Stimulated activated naive CD4-positive, alpha-beta T cell treated with Interleukin-2 at 50 U/mL for 16 hours (primary cell): Measurements from ENCODE around the gene PRSS50.

Source experiments
- DNase-seq: peaks from one replicate; lab custom pipeline; 2025; lab: John Stamatoyannopoulos, UW

Gene PRSS50

DNA sequence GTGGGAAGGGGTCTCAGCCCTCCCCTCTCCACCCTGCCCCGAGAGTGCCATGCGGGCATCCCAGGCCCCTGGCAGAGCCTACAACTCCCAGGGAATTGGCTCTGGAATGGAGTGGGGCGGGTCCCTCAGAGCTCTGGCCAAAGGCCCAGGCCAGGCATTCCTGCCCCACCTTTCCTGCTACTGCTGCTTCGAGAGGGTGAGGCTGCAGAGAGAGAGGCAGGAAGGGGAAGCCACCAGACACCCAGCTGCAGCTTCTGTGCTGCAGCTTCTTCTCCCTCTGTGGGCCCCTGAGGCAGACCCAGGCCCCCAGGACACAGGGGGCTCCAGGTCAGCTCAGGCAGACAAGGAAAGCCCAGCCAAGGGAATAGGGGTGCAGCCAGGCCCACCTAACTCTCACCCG lies 26.9 kb downstream of the PRSS50 start:
- DNase-seq: no peak

DNA sequence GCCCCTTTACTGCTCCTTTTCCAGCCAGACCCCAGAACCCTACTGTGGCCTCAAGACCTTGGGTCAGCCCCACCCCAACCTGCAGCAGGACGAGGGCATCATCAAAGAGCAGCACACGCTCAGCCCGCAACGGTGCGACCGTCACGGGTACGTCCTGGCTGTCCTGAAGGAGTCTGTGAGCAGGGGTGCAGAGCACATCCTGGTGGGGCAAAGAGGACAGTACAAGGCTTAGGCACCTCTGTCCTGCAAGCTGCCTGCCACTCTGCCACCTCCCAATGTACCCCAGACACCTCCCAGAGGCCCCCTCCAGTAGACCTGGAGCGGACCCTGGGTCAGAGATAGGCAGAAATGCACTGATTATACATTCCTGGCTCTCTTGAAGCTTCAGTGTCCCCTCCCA lies 32.2 kb downstream of the PRSS50 start:
- no peak for DNase-seq

DNA sequence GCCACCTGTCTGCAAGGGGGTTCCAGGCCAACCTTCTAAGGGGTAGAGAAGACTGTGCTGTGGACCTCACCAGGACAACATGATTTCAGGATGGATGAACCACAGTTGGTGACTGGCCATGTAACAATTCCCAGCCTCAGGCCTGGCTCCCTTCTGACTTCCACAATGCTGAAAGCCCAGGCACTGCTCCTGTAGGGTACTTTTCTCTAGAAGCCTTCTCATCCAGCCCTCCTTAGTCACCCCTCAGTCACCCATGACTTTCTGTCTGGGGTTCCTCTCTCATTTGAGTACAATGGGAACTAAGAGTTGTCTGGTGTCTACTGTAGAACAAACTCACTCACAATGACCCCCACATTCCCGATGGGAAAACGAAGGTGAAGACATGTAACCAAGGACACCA lies 32.8 kb downstream of the PRSS50 start:
- no peak for DNase-seq

- DNase-seq: no peak
These were observed 34.7 kb downstream of the PRSS50 start for GRCh38 chr3:46682974-46683373.

GRCh38 chr3:46681856-46682540 lies 35.7 kb downstream of the PRSS50 start:
- DNase-seq: no peak

DNA sequence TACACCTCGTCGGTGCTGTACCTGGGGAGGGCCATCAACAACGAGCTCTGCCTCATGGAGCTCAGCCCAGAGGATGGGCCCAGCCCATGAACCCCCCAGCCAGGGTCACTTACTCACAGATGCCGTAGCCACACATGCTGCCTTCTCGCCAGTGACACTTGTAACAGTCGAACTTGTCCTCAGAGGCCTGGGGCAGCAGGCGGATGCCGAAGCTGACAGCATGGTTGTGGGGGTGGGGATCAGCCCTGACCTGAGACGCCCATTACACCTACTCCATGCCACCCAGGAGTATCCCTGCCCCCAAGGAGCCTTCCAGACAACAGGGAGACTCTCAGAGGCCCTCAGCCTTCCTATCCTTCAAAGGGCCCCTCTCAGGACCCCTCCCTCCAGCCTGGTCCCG lies 36.3 kb downstream of the PRSS50 start:
- DNase-seq: no peak

DNA sequence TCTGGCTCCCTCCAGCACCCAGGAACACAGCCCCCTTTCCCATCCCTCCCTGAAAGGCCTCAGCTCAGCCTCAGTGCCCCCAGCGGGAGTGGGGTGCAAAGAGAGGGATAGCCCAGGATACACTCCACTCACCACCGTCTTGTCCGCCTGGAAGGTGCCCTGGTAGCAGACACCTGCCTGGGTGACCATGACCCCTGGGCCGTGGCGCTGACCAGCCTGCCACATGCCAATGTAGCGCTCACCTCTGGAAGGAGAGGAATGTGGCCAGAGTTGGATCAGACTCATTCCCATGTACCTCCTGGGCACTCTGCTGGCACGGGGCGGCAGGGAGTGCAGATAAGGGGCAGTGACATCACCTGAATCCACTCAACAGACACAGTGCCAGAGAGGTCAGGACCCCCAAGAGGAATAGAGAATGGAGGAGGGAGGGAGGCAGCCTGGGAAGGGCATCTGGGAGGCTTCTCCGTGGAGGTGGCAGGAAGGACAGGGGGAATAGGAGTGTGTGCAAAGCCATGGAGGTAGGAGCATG lies 37.3 kb downstream of the PRSS50 start:
- DNase-seq: no peak

- no peak for DNase-seq
These were observed 38.0 kb downstream of the PRSS50 start for GRCh38 chr3:46679681-46680080.

- no peak for DNase-seq
These were observed 39.4 kb downstream of the PRSS50 start for GRCh38 chr3:46678280-46678679.

- DNase-seq: no peak
These were observed 40.3 kb downstream of the PRSS50 start for GRCh38 chr3:46677411-46677726.

- DNase-seq: no peak
These were observed 40.9 kb downstream of the PRSS50 start for GRCh38 chr3:46676601-46677410.

GRCh38 chr3:46675843-46676567 lies 41.7 kb downstream of the PRSS50 start:
- no peak for DNase-seq

DNA sequence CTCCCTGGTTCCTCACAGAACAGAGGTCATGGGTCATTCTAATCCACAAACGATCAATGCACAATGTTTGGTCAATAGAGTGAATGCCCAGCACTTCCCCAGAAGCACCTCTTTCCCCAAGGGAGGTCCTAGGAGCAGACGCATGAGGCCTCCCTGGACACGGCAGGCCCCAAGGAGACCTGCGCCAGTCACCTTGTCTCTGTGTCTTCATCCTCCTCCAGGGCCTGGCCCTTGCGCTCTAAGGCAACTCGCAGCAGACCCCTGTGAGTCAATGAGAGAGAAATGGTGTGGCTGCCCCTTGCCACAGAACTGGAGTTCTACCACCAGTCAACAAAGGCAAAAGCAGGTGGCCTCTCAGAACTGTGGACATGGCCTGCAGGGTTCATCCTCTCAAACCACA lies 42.2 kb downstream of the PRSS50 start:
- no peak for DNase-seq

DNA sequence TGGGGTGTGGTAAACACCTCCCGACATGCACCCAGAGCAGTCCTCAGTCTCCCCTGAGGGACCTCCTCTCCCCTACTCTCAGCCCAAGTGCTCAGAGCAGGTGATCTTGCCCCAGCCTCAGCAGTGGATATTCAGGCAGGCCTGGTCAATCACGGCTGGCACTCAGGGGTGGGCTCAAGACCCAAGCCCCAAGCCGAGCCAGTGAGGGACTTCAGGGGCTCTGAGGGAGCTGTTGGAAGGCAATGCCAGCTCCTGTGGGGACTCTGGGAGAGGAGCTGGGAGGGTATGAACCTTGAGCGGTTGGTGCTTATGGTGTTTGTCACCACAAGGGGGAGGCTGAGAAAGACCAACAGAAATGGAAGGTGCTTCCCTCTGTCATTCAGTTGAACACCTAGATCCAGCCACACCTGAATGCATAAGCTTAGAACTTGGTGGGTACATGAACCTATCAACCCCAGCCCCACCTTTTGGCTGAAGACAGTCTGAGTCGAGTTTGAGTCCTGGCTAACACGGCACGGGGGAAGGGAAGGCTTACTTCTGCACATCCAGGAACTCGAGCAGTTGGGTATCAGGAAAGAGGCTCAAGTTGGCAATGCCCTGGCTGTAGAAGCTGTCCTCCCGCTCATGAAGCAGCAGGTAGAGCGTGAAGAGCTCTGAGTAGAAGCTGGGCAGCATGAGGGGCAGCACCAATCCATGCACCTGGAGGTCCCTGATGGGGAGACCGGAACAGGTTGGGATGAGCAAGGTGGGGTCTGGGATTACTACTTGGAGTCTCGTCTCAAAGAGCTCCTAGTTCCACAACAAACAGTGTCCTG lies 43.4 kb downstream of the PRSS50 start:
- no peak for DNase-seq

- DNase-seq: no peak
These were observed 44.3 kb downstream of the PRSS50 start for GRCh38 chr3:46673151-46674030.

- no peak for DNase-seq
These were observed 45.3 kb downstream of the PRSS50 start for GRCh38 chr3:46672349-46672695.

GRCh38 chr3:46671541-46672348 lies 45.9 kb downstream of the PRSS50 start:
- DNase-seq: no peak

- no peak for DNase-seq
These were observed 46.7 kb downstream of the PRSS50 start for GRCh38 chr3:46670891-46671427.

- no peak for DNase-seq
These were observed 47.4 kb downstream of the PRSS50 start for GRCh38 chr3:46670000-46670890.
